A673 (cell line): ENCODE data around the gene LKAAEAR1.

Experiments
- EZH2 ChIP-seq: fragments of 200-600 bp; sonication (generic); IDR thresholded peaks from 2 replicates; pipeline ENCODE4 v1.6.1; 2017; ENCODE audit warnings: borderline replicate concordance, low read depth, mild to moderate bottlenecking, mixed read lengths, antibody characterized with exemption, low read length; ENCODE audit not compliant: poor library complexity, severe bottlenecking
- TF ChIP-seq, protein P1 (sequence below): fragments of 300-800, 200-600 bp; sonication (generic); conservative IDR thresholded peaks from 2 replicates; pipeline ENCODE4 v1.5.1; 2017; ENCODE audit warnings: low read depth, mild to moderate bottlenecking, antibody characterized with exemption, low read length, moderate library complexity, mixed read lengths

DNA sequence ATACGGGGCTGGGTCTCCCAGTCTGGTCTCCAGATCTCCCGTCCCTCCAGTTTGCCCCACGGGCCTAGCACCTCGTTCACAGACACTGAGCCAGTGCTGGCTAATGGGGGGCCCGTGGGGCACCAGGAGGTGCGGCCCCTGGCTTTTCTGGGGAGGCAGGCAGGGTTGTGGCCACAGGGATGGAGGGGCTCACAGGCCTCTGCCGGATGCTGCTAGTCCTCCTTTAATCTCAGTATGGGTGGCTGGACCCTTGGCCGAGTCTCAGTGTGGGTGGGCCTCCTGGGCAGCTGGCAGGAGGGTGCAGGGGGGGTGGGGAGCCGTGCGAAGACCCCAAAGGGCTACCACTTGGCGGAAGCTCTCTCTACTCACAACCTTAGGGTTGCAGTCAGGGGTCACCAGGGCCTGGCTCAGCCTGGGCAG is 33.2 kb downstream of the LKAAEAR1 start:
- TF ChIP-seq, protein P1, sequence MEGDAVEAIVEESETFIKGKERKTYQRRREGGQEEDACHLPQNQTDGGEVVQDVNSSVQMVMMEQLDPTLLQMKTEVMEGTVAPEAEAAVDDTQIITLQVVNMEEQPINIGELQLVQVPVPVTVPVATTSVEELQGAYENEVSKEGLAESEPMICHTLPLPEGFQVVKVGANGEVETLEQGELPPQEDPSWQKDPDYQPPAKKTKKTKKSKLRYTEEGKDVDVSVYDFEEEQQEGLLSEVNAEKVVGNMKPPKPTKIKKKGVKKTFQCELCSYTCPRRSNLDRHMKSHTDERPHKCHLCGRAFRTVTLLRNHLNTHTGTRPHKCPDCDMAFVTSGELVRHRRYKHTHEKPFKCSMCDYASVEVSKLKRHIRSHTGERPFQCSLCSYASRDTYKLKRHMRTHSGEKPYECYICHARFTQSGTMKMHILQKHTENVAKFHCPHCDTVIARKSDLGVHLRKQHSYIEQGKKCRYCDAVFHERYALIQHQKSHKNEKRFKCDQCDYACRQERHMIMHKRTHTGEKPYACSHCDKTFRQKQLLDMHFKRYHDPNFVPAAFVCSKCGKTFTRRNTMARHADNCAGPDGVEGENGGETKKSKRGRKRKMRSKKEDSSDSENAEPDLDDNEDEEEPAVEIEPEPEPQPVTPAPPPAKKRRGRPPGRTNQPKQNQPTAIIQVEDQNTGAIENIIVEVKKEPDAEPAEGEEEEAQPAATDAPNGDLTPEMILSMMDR, result no peak
- TF ChIP-seq EZH2, result no peak
